ENCODE measurements around the gene TBL1XR1. TPM values are rescaled to one million over a fixed set of nuclear protein-coding genes. Genes with fewer than 3 reads are reported as not detected.
"Not testable (repeated sequence)": the region's sequence is repeated elsewhere in the genome, so short reads cannot be mapped to it uniquely, and the experiment has no call there.

Gene TBL1XR1
- total RNA-seq, 1 experiment from 2014 or later: 87.3 TPM

DNA sequence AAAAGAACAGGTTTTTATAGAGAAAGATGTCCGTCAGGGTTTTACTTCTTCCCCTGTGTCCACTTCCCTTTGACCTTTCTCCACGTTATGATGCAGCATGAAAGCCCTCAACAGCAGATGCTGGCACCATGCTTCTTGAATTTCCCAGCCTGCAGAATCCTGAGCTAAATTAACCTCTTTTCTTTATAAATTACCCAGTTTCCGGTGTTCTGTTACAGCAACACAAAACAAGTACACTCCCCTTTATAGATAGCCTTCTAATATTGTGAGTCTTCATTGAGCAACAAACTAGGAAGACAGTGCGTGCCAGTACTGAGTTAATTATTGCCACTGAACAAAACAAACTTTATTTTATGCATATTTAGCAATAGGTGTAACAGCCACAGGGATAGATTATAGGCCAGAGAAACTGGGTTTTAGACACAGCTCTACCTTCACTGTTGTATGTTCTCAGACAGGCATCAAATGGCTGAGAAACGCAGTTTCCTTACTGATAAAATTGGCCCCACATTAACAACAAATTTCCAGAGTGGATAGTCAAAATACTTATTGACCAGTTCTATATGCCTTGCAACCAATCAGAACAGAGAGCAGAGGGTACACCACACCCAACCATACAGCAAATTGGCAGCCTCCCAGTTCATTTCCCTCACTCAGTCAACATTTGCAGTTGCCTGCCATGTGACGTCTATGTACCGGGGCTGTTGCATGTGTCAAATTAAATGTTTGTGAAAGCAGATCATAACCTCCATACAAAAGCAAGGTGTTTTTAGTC is 14.4 kb upstream of the TBL1XR1 start:
- no peak for DNase-seq (ENCODE audit: low read depth, low spot score)

DNA sequence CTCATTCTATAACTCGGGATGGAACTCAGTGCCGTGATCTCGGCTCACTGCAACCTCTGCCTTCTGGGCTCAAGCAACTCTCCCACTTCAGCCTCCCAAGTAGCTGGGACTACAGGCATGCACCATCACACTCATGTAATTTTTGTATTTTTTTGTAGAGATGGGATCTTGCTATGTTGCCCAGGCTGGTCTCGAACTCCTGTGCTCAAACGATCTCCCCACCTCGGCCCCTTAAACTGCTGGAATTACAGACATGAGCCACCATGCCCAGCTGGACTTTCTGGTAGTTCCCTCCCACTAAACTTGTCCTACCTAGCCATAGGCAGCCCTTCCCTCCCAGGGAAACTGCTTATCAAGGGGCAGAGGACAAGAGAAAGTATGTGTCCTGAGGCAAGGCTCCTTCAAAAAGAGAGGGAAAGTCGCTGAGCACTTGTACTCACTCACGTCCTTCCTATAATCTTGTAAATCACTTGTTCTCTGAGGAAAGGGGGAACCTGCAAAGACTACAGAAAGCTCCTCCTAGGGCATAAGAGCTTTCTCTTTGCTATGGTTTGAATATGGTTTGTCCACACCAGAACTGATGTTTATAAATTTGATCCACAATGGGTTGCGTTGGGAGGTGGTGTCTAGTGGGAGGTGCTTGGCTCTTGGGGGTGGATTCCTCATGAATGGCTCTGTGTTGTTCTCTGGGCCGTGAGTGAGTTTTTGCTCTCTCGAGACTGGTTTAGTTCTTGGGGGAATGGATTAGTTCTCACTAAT is 13.6 kb upstream of the TBL1XR1 start:
- DNase-seq (ENCODE audit: low read depth, low spot score): no peak
- in situ Hi-C loops (cut with HindIII; ENCODE audit: low pct_unique_long_range_greater_than_20kb, low sequenced_read_pairs): no loop called here

More for the DNA sequence above, 14.4 kb upstream of the TBL1XR1 start:
- in situ Hi-C loops (cut with HindIII; ENCODE audit: low pct_unique_long_range_greater_than_20kb, low sequenced_read_pairs): no loop called here

- in situ Hi-C loops (cut with HindIII; ENCODE audit: low pct_unique_long_range_greater_than_20kb, low sequenced_read_pairs): no loop called here
- DNase-seq (ENCODE audit: low read depth, low spot score): no peak
Measured at GRCh38 chr3:177209509-177209908, 12.2 kb upstream of the TBL1XR1 start.

DNA sequence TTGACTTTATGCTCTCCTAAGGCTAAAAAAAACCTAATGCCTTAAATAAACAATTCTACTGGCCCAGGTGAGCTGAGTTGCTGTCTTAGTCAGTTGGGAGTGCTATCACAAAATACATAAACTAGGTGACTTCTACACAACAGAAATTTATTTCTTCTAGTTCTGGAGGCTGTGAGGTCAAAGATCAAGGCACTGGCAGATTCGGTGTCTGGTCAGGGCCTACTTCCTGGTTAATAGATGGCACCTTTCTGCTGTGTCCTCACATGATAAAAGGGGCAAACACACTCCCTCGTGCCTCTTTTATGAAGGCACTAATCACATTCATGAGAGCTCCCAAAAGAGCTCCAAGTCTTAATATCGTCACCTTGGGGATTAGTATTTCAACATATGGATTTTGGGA is 11.5 kb upstream of the TBL1XR1 start:
- in situ Hi-C loops (cut with HindIII; ENCODE audit: low pct_unique_long_range_greater_than_20kb, low sequenced_read_pairs): no loop called here
- no peak for DNase-seq (ENCODE audit: low read depth, low spot score)

DNA sequence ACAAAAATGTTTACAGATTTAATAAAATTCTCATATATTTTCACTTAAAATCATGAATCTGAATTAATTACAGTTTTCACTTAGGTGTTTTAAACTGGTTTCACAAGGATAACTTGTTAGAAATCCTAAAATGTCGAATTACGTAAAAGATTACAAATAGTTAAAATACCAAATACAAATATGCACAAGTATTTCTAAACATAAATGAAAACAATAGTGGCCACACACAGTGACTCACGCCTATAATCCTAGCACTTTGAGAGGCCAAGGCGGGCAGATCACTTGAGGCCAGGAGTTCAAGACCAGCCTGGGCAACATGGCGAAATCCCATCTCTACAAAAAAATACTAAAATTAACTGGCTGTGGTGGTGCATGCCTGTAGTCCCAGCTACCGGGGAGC is 10.9 kb upstream of the TBL1XR1 start:
- no peak for DNase-seq (ENCODE audit: low read depth, low spot score)
- in situ Hi-C loops (cut with HindIII; ENCODE audit: low pct_unique_long_range_greater_than_20kb, low sequenced_read_pairs): no loop called here

DNA sequence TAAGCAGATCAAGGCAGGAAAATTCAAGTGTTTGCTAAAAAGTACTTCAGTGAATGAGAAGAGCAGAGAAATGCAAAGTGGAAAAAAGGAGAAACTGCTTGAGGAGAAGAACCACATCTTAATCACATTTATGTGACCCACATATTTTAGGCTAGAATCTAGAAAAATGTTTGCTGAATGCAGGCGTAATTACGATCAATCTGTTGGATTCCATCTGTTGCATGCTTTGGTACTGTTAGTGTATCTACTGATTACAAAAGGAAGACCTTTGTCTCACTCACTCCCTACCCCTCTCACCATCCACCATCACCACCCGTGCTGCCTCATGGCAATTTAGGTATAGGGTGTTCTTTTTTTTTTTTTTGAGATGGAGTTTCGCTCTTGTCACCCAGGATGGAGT is 9.7 kb upstream of the TBL1XR1 start:
- in situ Hi-C loops (cut with HindIII; ENCODE audit: low pct_unique_long_range_greater_than_20kb, low sequenced_read_pairs): no loop called here
- DNase-seq (ENCODE audit: low read depth, low spot score): no peak

- in situ Hi-C loops (cut with HindIII; ENCODE audit: low pct_unique_long_range_greater_than_20kb, low sequenced_read_pairs): no loop called here
- no peak for DNase-seq (ENCODE audit: low read depth, low spot score)
Measured at GRCh38 chr3:177203689-177204395, 6.6 kb upstream of the TBL1XR1 start.

GRCh38 chr3:177203016-177203415 is 5.7 kb upstream of the TBL1XR1 start:
- in situ Hi-C loops (cut with HindIII; ENCODE audit: low pct_unique_long_range_greater_than_20kb, low sequenced_read_pairs); DNase-seq (ENCODE audit: low read depth, low spot score): not testable (repeated sequence)

DNA sequence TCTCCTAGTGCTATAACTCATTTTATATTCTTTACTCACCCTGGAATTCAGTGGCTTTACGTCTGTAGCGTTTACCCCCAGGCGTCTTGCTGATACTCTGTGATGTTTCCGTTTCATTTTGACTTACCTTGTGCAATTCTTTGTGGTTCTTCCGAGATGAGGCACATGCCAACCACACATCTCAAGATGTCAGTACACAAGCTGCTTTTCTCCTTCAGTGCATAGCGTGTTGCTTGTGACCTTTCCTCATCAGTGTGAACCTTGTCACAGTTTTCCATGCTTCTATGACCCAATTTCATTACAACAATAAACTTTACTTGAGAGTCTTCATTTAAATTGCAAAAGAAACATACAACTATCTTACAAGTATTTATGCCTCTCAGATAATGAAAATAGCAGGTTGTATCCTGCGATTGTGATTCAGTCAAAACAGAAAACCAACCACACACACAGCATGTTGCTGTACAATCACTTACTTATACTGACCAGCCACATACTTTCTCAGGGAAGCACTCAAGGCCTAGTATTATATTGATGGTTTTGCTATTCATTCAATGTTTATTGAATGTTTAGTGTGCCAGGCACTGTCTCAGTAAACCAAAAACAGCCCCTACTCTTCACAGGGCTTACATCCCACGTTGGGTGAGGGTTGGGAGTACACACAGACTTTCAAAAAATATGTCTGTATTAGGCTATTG is 4.6 kb upstream of the TBL1XR1 start:
- in situ Hi-C loops (cut with HindIII; ENCODE audit: low pct_unique_long_range_greater_than_20kb, low sequenced_read_pairs): no loop called here
- peak; percentile 84 for DNase-seq (ENCODE audit: low read depth, low spot score)

DNA sequence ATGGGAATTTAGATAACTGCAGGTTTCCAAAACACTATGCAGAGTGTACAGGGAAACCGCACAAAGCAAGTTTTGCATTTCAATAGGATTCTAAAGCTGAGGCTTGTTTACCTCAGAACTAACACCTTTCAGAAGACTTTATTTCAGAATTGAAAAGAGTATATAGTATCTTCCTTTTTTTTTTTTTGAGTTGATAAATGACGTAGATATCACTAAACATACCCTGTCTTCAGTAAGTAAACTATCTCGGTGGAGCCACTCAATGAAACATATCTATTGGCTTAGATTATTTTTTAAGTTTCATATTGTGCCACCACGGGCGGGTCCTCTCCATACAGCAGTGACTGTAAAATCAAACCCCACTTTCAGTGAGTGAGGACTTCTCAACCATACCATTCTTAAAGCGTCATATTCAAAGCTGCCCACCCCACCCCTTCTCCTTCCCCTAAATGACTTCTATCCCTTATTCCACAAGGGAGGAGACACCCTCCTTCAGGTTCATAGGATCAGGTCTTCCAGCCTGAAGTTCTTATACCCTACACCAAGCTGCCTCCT is 2.0 kb upstream of the TBL1XR1 start:
- DNase-seq (ENCODE audit: low read depth, low spot score): no peak
- in situ Hi-C loops (cut with HindIII; ENCODE audit: low pct_unique_long_range_greater_than_20kb, low sequenced_read_pairs): no loop called here

DNA sequence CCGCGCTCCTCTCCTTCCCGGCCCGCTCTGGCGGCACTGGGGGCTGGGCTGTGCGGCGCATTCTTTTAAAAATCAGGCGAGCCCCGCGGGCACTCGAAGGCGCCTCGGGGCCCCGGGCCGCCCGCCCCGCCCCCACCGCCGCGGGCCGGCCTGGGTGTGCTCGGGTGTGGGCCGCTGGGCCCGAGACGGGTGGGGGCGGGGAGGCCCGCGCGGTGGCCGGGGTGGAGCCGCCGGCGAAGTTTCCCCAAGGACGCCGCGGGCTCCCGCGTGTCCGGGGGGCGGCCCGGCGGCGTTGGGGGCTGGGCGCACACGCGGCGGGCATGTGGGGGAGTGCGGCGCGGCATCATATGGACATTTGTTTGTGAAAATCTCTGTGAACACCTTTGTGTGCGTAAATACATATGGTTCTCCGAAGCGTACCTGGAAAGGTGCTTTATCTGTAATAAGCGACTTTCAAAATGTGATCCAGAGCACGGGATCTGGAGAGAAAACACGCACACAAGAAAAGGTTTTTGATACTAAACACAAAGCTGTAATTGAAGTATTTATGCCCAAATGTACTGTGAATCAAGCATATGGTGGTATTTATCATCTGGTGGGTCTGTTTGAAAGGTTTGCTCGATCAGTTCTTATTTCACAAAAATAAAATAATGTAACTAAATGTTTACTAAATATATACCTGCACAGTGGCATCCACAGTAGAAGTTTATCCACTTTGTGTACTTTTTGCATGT is 612 bp upstream of the TBL1XR1 start:
- DNase-seq (ENCODE audit: low read depth, low spot score): peak; percentile 20
- in situ Hi-C loops (cut with HindIII; ENCODE audit: low pct_unique_long_range_greater_than_20kb, low sequenced_read_pairs): no loop called here

- in situ Hi-C loops (cut with HindIII; ENCODE audit: low pct_unique_long_range_greater_than_20kb, low sequenced_read_pairs): no loop called here
- peak; percentile 27 for DNase-seq (ENCODE audit: low read depth, low spot score)
Measured at GRCh38 chr3:177196456-177197040, 734 bp downstream of the TBL1XR1 start.

DNA sequence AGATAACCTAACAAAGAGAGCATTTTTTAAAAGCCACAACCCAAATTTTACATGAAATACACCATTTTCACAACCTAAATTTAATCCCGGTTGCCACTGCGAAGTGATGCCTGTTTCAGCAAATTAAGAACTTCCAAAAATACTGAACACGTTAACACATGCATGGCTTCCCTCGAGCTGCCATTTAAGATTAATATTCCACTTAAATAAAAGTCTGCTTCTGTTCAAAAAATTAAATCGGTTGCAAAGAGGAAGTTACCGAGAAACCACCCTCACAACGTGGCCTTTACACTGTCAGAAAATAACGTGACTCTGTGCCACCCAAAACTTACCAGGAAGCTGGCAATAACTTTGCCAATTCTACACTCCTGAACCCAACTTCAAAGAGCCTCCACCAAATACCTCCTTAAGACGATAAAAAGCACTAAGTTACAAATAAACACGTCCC is 1.2 kb downstream of the TBL1XR1 start:
- DNase-seq (ENCODE audit: low read depth, low spot score): no peak
- in situ Hi-C loops (cut with HindIII; ENCODE audit: low pct_unique_long_range_greater_than_20kb, low sequenced_read_pairs): no loop called here

DNA sequence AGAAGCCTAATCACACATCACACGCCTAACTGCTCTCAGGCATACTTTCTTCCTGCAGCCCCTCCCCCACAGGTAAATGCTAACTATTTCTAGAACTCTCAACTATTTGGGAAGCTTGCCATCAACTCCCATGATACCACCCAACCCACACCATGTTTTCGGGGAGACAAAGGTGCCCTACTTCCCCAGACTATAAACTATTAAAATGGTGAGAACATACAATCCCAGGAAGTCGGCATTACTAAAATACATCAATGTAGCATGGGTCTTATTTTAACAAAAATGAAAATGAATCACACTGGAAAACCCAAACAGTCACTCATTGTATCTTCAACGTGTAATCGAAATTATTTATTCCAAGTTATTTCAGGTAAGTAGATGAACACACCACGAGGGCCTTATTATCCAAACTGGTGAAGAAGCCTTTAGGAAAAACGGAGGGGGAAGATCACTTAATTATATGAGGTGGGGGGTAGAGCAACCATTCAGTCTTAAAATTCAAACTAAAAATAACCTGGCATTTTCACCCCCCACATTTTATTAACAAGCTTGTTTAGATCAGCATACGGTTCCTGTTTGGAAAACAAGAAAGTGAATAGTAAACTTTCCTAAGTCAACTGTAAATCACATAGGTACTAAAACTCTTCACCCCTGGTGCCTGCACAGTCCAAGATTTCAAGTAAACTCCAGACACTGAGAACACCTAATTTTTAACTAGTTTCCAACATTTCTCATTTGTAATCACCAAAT is 1.9 kb downstream of the TBL1XR1 start:
- DNase-seq (ENCODE audit: low read depth, low spot score): peak; percentile 48
- in situ Hi-C loops (cut with HindIII; ENCODE audit: low pct_unique_long_range_greater_than_20kb, low sequenced_read_pairs): no loop called here

DNA sequence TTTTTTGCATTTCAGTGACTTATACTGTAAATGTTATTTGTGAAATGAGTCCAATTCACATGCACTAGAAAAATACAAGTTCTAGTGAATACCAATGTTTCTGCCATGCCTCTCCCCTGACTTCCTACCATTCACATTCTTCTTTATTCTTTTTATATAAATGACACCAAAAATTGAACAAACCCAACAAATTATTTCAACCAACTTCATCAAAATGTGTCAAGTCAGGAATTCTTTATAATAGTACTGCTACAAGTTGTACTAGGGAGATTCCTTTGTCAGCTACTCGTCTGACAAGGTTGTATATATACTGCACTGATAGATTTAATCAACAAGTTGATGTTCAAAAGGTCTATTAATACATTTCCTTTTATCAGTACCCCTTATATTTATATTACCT is 3.0 kb downstream of the TBL1XR1 start:
- DNase-seq (ENCODE audit: low read depth, low spot score): no peak
- in situ Hi-C loops (cut with HindIII; ENCODE audit: low pct_unique_long_range_greater_than_20kb, low sequenced_read_pairs): no loop called here

DNA sequence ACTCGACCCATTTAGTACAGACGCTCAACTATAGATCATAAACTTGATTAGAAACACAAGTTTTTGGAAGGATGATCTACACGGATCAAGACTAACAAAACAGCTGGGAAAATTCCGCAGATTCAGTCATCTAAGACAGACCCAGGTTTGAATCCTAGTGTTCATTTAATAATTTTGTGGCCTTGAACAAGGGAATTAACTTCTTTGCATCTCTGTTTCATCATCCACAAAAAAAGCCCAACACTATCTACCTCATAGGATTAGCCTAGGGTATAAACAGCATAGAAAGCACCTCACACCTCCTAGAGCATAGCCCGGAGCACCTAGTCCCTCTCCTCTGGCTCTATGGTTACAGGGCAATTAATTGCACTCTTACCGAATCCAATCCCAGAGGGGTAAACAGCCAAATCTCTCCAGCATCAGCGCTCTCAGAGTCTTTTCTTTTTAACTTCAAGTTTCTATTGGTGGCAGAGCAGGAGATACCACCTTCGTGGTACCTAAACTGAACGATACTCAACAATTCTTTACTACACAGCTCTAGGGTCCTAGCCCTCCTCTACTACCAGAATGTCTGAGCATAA is 3.5 kb downstream of the TBL1XR1 start:
- DNase-seq (ENCODE audit: low read depth, low spot score): no peak
- in situ Hi-C loops (cut with HindIII; ENCODE audit: low pct_unique_long_range_greater_than_20kb, low sequenced_read_pairs): no loop called here
